Transverse colon (tissue), 4 donors: Measurements from ENCODE around the gene HOXD3. TPM values are rescaled to one million over a fixed set of nuclear protein-coding genes. Genes with fewer than 3 reads are reported as not detected.
A peak's percentile ranks its signal among the peaks of the same experiment; 100 is the strongest.

Source experiments
- DNase-seq: peaks from one replicate; pipeline ENCODE4 v3.0.0-alpha.2; 2019
- H3K27ac ChIP-seq, 4 donors: fragments of 200-600 bp; sonication (generic); 2 replicates each; pipeline ENCODE4 v1.5.1; 2016 to 2018; ENCODE audit warnings: inconsistent platforms in 4 of 4
- H3K27me3 ChIP-seq: fragments of 200-600 bp; sonication (generic); 2 replicates; pipeline ENCODE4 v1.5.1; 2017; ENCODE audit warnings: inconsistent platforms
- H3K36me3 ChIP-seq, 4 donors: fragments of 200-600 bp; sonication (generic); 2 replicates each; pipeline ENCODE4 v1.5.1; 2017 to 2019; ENCODE audit warnings: inconsistent platforms in 4 of 4
- H3K4me1 ChIP-seq, 4 donors: fragments of 200-600 bp; sonication (generic); 2 replicates each; pipeline ENCODE4 v1.5.1; 2017 to 2020; ENCODE audit warnings: inconsistent platforms in 4 of 4
- H3K4me3 ChIP-seq, 4 donors: fragments of 200-600 bp; sonication (generic); 1 replicate in 1 of 4; 2 replicates in 3 of 4; pipeline versions ENCODE4 v1.5.1 to v1.6.1; 2017 to 2019; ENCODE audit warnings: inconsistent platforms in 4 of 4
- H3K9me3 ChIP-seq, 2 donors: fragments of 200-600 bp; sonication (generic); 2 replicates each; pipeline ENCODE4 v1.5.1; 2017 to 2019; ENCODE audit warnings: inconsistent platforms in 2 of 2
- CTCF ChIP-seq, 5 experiments: fragments of 200-600 bp in 3 of 5; fragments of 450-650 bp in 2 of 5; sonication (generic) in 3 of 5; IDR thresholded peaks; 1 replicate in 2 of 5; 2 replicates in 3 of 5; pipeline ENCODE4 v1.5.1; 2016 to 2017; ENCODE audit warnings: antibody characterized with exemption in 5 of 5, inconsistent platforms in 3 of 5, mild to moderate bottlenecking in 2 of 5, moderate library complexity in 1 of 5
- EP300 ChIP-seq: sonication (generic); formaldehyde crosslinking; IDR thresholded peaks from one replicate; pipeline ENCODE4 v1.6.1; 2017; ENCODE audit warnings: antibody characterized with exemption, low read depth
- POLR2A ChIP-seq: fragments of 450-650 bp; IDR thresholded peaks from one replicate; pipeline ENCODE4 v1.6.1; 2016; ENCODE audit warnings: antibody characterized with exemption, mild to moderate bottlenecking, moderate library complexity
- POLR2AphosphoS5 ChIP-seq, 3 donors: sonication (generic); formaldehyde crosslinking; IDR thresholded peaks; one replicate each; pipeline ENCODE4 v1.6.1; 2016; ENCODE audit warnings: antibody characterized with exemption in 3 of 3
- WGBS, 2 donors: methylation state at CpG; one replicate each; pipeline ENCODE4 v1.1.5; 2018; ENCODE audit warnings: low coverage in 1 of 2; 5-methylcytosine and 5-hydroxymethylcytosine counted together
- in situ Hi-C, 4 donors: fragments of 200-750 bp; cut with MboI; loops; one replicate each; pipeline versions ENCODE4 v1.15.0 to v1.15.1; 2017; ENCODE audit warnings: low sequenced_read_pairs in 3 of 4, low pct_ligation_motif_present in 1 of 4, low pct_unique_long_range_greater_than_20kb in 1 of 4
- intact Hi-C: fragments of 100-400 bp; cut with DNase I; formaldehyde crosslinking; loops from one replicate; pipeline ENCODE4 v1.15.1; 2023; ENCODE audit warnings: low total_unique reads
- total RNA-seq, 4 donors: library from RNA; depleted of rRNA; stranded (reverse); fragments of >200 nt; gene quantifications; one replicate each; pipeline ENCODE4 v1.1.0, GENCODE V29; 2016

HOXD3 gene
- total RNA-seq, 4 donors from 2014 or later = 2.0 to 15.7 (median 7.6) TPM; not detected in 1

- H3K9me3 ChIP-seq = no peaks in the 10 kb centered on the region
- H3K36me3 ChIP-seq = no peaks in the 10 kb centered on the region
- peak overlapping the region; percentile 94 to 96 (median 94) for H3K27ac ChIP-seq
- H3K27me3 ChIP-seq = peaks cover 65% of the 10 kb centered on the region
- in situ Hi-C loops (loop anchor here in 1 of 4 donors (25.0 kb wide), 1 partner anchor 681 kb away; no protein-coding TSS in a partner anchor), intact Hi-C loops (no loop called here)
- WGBS, 2 donors = 17 to 28% methylated on average over 6 to 15 of the region's 15 CpGs
- peaks cover 18 to 64% (median 41%) of the 10 kb centered on the region in 4 donors for H3K4me1 ChIP-seq
- peak overlapping the region; percentile 32 to 68 (median 50) for H3K4me3 ChIP-seq
- DNase-seq = no peak
- TF ChIP-seq POLR2AphosphoS5 (IDR thresholded peaks at IDR 0.05) (no peak), CTCF (IDR thresholded peaks at IDR 0.05) (no peak), POLR2A (no peak), EP300 (no peak)
Observed at GRCh38 chr2:176130957-176131847, 25.9 kb upstream of the HOXD3 start.

- intact Hi-C loops = no loop called here
- whole genome bisulfite sequencing, 2 donors = 29 to 46% methylated on average over 4 of the region's 4 CpGs
- no peaks in the 10 kb centered on the region for H3K9me3 ChIP-seq
- in situ Hi-C loops = loop anchor here in 1 of 4 donors (25.0 kb wide), 1 partner anchor 680 kb away; no protein-coding TSS in a partner anchor
- H3K27ac ChIP-seq = peak overlapping the region; percentile 94 to 96 (median 94)
- peaks cover 18 to 64% (median 41%) of the 10 kb centered on the region in 4 donors for H3K4me1 ChIP-seq
- H3K27me3 ChIP-seq = peaks cover 65% of the 10 kb centered on the region
- no peaks in the 10 kb centered on the region for H3K36me3 ChIP-seq
- no peak for TF ChIP-seq CTCF (IDR thresholded peaks at IDR 0.05)
- no peak for TF ChIP-seq POLR2AphosphoS5 (IDR thresholded peaks at IDR 0.05)
- no peak for TF ChIP-seq EP300
- no peak for TF ChIP-seq POLR2A
- H3K4me3 ChIP-seq = peak overlapping the region in 2 of 4 donors; percentile 55 to 68
- DNase-seq = no peak
Observed at GRCh38 chr2:176131848-176132158, 25.3 kb upstream of the HOXD3 start.

GRCh38 chr2:176132205-176133171 is 24.6 kb upstream of the HOXD3 start:
- in situ Hi-C loops = loop anchor here in 1 of 4 donors (25.0 kb wide), 1 partner anchor 680 kb away; no protein-coding TSS in a partner anchor
- Histone ChIP-seq H3K27ac (peak overlapping the region; percentile 94 to 96 (median 94)), H3K4me3 (peak overlapping the region in 3 of 4 donors; percentile 17 to 68 (median 55)), H3K36me3 (no peaks in the 10 kb centered on the region), H3K27me3 (peaks cover 63% of the 10 kb centered on the region), H3K9me3 (no peaks in the 10 kb centered on the region), H3K4me1 (peaks cover 18 to 66% (median 39%) of the 10 kb centered on the region in 4 donors)
- TF ChIP-seq POLR2A = no peak
- TF ChIP-seq POLR2AphosphoS5 (IDR thresholded peaks at IDR 0.05) = no peak
- no peak for TF ChIP-seq CTCF (IDR thresholded peaks at IDR 0.05)
- TF ChIP-seq EP300 = no peak
- DNase-seq = no peak
- WGBS, 2 donors = 23 to 33% methylated on average over 33 of the region's 33 CpGs
- intact Hi-C loops = no loop called here
